UCSD-AML1 (cell line): ENCODE results near the gene RIBC2.
"Not testable (repeated sequence)": the region's sequence is repeated elsewhere in the genome, so short reads cannot be mapped to it uniquely, and the experiment has no call there.

Experiments
- DNase-seq: peaks from one replicate; lab custom pipeline; 2025; ENCODE audit not compliant: unreplicated experiment; lab: John Stamatoyannopoulos, UW

The RIBC2 gene

GRCh38 chr22:45447596-45447995, 34.1 kb downstream of the RIBC2 start:
- not testable (repeated sequence) for DNase-seq

DNA sequence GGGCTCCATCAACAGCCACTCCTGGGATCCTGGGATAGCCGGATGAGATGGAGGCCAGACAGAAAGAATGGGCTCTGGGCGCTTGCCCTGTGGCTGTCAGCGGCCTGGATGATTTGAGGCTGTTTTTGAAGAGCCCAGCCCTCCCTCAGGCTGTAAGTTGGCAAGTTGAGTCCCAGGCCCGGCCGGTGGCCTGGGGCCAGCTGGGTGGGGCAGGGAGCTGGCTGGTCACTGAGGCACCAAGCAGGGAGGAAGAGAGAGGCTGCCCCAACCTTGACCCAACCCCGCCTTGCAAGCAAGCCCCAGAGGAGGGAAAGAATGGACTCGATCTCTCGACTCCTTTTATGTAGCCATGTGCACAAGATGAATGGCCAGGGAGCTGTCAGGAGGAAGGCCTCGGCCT, 34.9 kb downstream of the RIBC2 start:
- DNase-seq, result no peak

DNA sequence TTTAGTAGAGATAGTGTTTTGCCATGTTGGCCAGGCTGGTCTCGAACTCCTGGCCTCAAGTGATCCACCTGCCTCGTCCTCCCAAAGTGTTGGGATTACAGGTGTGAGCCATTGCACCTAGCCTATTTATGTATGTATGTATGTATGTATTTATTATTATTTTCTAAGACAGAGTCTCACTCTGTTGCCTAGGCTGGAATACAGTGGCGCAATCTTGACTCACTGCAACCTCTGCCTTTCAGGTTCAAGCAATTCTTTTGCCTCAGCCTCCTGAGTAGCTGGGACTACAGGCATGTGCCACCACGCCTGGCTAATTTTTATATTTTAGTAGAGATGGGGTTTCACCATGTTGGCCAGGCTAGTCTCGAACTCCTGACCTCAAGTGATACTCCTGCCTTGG, 35.9 kb downstream of the RIBC2 start:
- not testable (repeated sequence) for DNase-seq

DNA sequence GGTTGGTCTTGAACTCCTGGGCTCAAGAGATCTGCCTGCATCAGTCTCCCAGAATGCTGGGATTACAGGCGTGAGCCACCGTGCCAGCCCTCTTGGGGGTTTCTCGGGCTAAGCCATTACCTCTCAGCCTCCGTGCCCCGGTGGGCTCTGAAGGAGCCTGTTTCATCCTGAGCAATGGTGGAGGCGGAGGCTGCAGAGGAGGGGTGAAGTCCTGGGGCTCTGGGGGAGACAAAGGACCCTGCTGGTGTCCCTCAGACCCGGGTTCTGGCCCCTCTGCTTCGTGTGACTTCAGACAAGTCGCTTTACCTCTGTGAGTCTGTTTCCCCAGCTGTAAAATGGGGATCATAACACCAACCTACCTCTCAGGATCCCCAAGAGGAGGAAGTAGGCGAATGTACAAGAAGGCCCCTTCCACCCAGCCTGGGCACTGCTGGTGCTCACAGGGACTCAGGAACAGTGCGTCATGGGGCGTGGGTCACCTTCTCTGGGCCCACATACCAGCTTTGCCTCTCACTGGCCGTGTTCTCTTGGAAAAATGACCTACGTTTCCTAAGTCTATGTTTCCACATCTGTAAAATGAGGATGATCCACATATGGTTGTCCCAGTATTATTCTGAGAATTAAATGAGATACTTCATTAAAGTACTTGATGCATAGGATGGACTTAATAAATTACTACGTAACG, 36.8 kb downstream of the RIBC2 start:
- DNase-seq, result no peak

DNA sequence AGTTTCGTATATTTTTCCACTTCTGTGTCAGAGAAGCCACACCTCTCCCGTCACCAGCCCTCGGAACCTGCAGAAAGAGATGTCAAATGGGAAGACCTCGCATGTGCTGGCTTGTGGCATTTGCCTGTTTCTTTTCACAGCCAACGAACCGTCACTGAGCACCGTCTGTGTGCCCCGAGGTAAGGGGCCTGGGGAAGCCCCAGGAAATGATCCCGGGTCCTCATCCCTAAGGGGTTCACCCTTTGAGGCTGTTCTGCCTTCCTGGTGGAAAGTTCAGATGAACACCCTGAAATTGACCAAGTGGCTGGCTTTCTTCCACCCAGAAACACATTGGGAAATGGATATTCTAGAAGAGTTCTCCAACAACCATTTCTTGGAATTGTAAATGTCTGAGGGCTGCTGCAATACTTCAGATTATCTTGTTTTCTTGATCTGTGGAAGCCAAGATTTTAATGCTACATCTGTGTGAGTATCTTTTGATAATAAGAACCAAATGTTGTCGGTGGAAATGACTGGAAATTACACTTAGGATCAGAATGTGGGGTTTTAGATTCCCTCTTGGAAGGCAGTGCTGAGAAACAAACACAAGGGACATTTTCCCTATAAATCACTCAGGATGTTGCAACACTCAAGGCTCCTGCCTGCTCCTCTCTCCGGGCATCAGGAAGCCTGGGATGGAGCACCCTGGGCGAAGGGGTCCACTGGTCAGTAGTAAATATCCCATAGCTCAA, 37.6 kb downstream of the RIBC2 start:
- DNase-seq, result no peak

GRCh38 chr22:45451972-45452371, 38.5 kb downstream of the RIBC2 start:
- DNase-seq, result no peak

GRCh38 chr22:45452565-45453379, 39.3 kb downstream of the RIBC2 start:
- DNase-seq, result no peak

DNA sequence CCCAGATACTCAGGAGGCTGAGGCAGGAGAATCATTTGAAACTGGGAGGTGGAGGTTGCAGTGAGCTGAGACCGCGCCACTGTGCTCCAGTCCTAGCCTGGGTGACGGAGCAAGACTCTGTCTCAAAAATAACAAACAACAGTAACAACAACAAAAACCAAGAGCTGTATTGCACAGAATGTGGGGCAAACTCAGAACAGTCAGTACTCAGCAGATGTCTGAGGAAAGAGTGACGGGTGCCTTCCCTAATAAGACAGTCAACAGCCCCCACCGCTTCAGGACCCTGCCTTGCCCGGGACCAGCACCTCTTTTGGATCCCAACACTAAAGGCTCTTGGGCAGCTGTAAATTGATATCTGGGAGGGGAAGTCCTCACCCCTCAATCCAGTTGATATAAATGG, 40.3 kb downstream of the RIBC2 start:
- no peak for DNase-seq

DNA sequence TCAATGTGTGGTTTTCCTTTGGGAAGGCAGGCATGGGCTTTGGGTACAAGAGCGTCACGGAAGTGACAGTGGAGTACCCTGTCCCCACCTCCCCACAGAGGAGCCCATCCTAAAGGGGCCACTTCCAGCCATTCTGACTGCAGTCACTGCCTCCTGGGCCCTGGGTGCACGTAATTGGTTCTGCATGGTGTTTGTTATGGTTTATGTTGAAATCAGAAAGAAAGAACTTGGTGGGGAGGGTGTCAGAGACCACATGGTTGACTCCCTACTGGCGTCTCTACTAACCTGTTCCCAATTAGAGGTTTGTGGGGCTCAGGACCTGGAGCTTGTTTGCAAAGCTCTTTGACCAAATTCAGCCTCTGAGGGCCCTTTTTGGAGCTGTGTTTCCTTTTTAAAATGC, 40.8 kb downstream of the RIBC2 start:
- DNase-seq, result no peak

DNA sequence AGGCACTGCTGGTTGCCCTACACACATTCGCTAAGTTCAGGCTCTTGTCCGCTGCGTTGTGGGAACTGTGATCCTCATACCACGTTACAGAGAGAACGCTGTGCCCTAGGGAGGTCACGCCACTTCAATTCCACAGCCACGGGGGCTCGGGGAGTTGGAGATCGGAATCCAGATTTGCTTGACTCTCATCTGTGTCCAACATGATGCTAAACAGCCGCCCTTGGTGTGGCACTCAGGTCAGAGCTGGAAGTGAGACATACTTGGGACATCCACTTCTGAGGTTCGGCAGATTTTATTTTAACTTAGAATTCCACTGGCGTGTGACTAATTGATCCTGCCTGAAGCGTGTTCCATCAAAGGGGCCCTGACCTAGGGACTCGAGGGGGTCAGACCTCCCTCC, 41.7 kb downstream of the RIBC2 start:
- no peak for DNase-seq

DNA sequence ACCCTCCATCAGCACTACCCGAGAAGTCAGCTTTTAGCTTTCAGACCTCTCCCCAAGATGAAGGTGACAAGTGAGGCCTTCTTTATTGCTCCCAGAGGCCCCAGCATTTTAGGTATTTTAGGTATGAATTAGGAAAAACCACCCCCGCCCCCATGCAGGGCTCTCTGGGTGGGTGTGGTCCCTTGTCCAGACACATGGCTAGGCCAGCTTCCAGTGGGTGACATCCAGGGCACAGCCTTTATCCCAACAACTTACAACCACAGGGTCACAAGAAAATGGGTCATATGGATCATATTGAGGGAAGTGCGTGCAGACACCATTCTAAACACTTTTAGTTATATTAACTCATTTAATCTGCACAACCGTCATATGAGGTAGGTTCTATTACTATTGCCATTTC, 42.1 kb downstream of the RIBC2 start:
- no peak for DNase-seq

DNA sequence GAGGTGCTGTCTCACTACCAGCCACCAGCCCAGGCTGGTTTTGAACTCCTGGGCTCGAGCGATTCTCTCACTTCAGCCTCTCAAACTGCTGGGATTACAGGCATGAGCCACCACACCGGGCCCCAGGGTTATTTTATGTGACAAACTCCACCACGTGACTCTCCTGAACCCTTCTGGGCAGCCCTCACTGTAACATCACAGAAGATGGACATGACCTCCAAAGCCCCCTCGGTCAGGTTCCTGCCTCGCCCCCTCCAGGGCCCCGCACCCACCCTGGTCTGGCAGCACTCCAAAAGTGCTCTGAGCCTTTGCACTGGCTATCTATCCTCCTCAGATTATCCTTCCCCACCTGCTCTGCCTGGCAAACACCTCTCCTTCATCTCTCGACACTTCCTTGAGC, 43.3 kb downstream of the RIBC2 start:
- DNase-seq, result no peak

GRCh38 chr22:45458532-45458931, 45.0 kb downstream of the RIBC2 start:
- no peak for DNase-seq

GRCh38 chr22:45459235-45459634, 45.7 kb downstream of the RIBC2 start:
- no peak for DNase-seq

DNA sequence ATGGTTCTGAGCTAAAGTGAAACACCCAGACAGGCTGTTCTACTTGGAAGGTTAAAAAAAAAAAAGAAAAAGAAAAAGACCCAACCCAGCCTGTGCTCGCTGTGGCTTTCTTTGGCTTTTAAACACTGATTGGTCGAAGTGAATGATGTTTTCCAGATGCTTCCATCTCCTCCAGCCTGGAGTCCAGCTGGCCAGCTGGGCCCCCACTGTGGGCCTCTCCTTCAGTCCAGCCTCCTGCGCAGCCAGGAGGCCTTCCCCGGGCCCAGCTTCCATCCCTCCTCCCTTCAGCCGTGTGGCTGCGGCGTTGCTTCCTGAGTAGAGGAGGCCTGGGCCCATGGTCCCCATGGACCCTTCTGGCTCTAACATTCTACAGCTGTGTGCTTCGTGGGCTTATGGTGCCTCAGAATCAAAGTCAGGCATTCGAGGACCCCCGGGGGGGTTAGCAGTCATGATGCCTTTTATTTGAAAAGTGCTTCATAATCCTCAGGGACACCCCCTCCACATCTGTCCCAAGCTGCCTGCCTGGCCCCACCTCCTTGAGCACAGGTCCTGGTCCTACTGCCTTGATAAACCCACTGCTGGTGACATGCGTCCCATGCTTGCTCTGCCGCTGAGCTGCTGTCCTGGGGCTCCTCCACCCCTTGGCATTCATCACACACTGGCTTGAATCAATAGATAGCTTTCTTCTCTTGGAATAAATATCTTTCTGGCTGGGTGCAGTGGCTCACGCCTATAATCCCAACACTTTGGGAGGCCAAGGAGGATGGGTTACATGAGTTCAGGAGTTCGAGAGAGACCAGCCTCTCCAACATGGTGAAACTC, 47.0 kb downstream of the RIBC2 start:
- DNase-seq, result no peak

- DNase-seq, result no peak
These were observed 48.7 kb downstream of the RIBC2 start for GRCh38 chr22:45462034-45462655.

DNA sequence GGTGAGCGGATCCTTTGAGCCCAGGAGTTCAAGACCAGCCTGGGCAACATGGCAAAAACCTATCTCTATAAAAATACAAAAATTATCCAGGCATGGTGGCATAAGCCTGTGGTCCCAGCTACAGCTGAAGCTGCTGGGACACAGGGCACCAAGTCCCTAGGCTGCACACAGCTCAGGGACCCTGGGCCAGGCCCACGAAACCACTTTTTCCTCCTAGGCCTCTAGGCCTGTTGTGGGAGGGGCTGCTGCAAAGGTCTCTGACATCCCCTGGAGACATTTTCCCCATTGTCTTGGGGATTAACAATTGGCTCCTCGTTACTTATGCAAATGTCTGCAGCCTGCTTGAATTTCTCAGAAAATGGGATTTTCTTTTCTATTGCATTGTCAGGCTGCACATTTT, 50.2 kb downstream of the RIBC2 start:
- DNase-seq, result not testable (repeated sequence)

- no peak for DNase-seq
These were observed 52.1 kb downstream of the RIBC2 start for GRCh38 chr22:45465633-45466032.

DNA sequence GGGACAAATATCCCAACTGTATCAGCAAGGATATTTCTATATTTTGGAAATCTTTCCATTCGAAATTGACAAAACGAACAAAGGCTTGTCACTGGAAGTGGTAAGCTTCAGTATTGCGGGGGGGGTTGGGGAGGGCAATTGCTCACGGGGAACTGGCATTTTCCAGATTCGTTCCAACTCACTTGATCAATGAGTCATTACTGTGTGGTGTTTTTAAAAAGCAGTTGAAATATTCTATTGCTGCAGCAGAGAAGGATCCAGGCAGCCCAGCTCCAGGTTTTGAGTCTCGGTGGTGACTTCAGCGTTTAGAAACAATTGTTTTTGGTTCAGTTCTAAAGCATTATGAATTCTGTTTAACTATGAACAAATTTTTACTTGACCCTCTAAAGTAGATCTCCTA, 55.4 kb downstream of the RIBC2 start:
- DNase-seq, result no peak

GRCh38 chr22:45469281-45470073, 56.0 kb downstream of the RIBC2 start:
- DNase-seq, result no peak
